ENCODE measurements around the gene TTC3. TPM values are rescaled to one million over a fixed set of nuclear protein-coding genes. Genes with fewer than 3 reads are reported as not detected.

Gene TTC3
- total RNA-seq, 2 donors from 2014 or later = 184 to 273 TPM

- Histone ChIP-seq H3K9ac (ENCODE audit: extremely low read depth, low read length, poor library complexity, severe bottlenecking) (no peak overlapping the region), H3K36me3 (ENCODE audit: control insufficient read depth, insufficient read depth, low read length) (peaks cover 100% of the 10 kb centered on the region), H3K4me3 (ENCODE audit: low read length) (no peak overlapping the region), H3K4me1 (ENCODE audit: control insufficient read depth, insufficient read depth, low read length) (peaks cover 6% of the 10 kb centered on the region), H3K27me3 (ENCODE audit: control insufficient read depth, insufficient read depth, low read length, poor library complexity, severe bottlenecking) (no peaks in the 10 kb centered on the region), H3K9me3 (ENCODE audit: control insufficient read depth, low read length) (no peaks in the 10 kb centered on the region), H3K27ac (ENCODE audit: low read depth, low read length) (no peak overlapping the region)
- no peak for DNase-seq
- no peak overlapping the region for H3K27ac Mint-ChIP-seq
- H3K9me3 Mint-ChIP-seq = no peaks in the 10 kb centered on the region
- peaks cover 84% of the 10 kb centered on the region for H3K36me3 Mint-ChIP-seq (ENCODE audit: low read depth)
- TF ChIP-seq, protein P1, sequence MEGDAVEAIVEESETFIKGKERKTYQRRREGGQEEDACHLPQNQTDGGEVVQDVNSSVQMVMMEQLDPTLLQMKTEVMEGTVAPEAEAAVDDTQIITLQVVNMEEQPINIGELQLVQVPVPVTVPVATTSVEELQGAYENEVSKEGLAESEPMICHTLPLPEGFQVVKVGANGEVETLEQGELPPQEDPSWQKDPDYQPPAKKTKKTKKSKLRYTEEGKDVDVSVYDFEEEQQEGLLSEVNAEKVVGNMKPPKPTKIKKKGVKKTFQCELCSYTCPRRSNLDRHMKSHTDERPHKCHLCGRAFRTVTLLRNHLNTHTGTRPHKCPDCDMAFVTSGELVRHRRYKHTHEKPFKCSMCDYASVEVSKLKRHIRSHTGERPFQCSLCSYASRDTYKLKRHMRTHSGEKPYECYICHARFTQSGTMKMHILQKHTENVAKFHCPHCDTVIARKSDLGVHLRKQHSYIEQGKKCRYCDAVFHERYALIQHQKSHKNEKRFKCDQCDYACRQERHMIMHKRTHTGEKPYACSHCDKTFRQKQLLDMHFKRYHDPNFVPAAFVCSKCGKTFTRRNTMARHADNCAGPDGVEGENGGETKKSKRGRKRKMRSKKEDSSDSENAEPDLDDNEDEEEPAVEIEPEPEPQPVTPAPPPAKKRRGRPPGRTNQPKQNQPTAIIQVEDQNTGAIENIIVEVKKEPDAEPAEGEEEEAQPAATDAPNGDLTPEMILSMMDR (conservative IDR thresholded peaks at IDR 0.05) = no peak
- no peak overlapping the region for H3K4me3 Mint-ChIP-seq
- WGBS, 2 experiments (ENCODE audit: insufficient coverage in 1 of 2, insufficient read length in 1 of 2) = 95 to 100% methylated on average over 10 to 15 of the region's 15 CpGs
- H3K4me1 Mint-ChIP-seq = peaks cover 23% of the 10 kb centered on the region
- no peaks in the 10 kb centered on the region for H3K27me3 Mint-ChIP-seq (ENCODE audit: insufficient read depth)
These were observed 122.6 kb downstream of the TTC3 start for GRCh38 chr21:37195610-37196009.

- Mint-ChIP-seq H3K27ac (no peak overlapping the region), H3K4me1 (peaks cover 26% of the 10 kb centered on the region), H3K9me3 (no peaks in the 10 kb centered on the region), H3K36me3 (ENCODE audit: low read depth) (peaks cover 83% of the 10 kb centered on the region), H3K27me3 (ENCODE audit: insufficient read depth) (no peaks in the 10 kb centered on the region), H3K4me3 (no peak overlapping the region)
- no peak for DNase-seq
- Histone ChIP-seq H3K27me3 (ENCODE audit: control insufficient read depth, insufficient read depth, low read length, poor library complexity, severe bottlenecking) (no peaks in the 10 kb centered on the region), H3K9me3 (ENCODE audit: control insufficient read depth, low read length) (no peaks in the 10 kb centered on the region), H3K9ac (ENCODE audit: extremely low read depth, low read length, poor library complexity, severe bottlenecking) (no peak overlapping the region), H3K4me1 (ENCODE audit: control insufficient read depth, insufficient read depth, low read length) (peaks cover 6% of the 10 kb centered on the region), H3K4me3 (ENCODE audit: low read length) (no peak overlapping the region), H3K36me3 (ENCODE audit: control insufficient read depth, insufficient read depth, low read length) (peaks cover 100% of the 10 kb centered on the region), H3K27ac (ENCODE audit: low read depth, low read length) (no peak overlapping the region)
- 94 to 96% methylated on average over 8 of the region's 8 CpGs for WGBS, 2 experiments (ENCODE audit: insufficient coverage in 1 of 2, insufficient read length in 1 of 2)
- TF ChIP-seq, protein P1 (conservative IDR thresholded peaks at IDR 0.05) = no peak
These were observed 123.8 kb downstream of the TTC3 start for GRCh38 chr21:37196847-37197246.

GRCh38 chr21:37197746-37198145 lies 124.7 kb downstream of the TTC3 start:
- peaks cover 82% of the 10 kb centered on the region for H3K36me3 Mint-ChIP-seq (ENCODE audit: low read depth)

More at GRCh38 chr21:37197746-37198145, 124.7 kb downstream of the TTC3 start:
- Histone ChIP-seq H3K4me3 (ENCODE audit: low read length) (no peak overlapping the region), H3K9me3 (ENCODE audit: control insufficient read depth, low read length) (no peaks in the 10 kb centered on the region), H3K36me3 (ENCODE audit: control insufficient read depth, insufficient read depth, low read length) (peaks cover 100% of the 10 kb centered on the region), H3K4me1 (ENCODE audit: control insufficient read depth, insufficient read depth, low read length) (peaks cover 2% of the 10 kb centered on the region), H3K27ac (ENCODE audit: low read depth, low read length) (no peak overlapping the region), H3K9ac (ENCODE audit: extremely low read depth, low read length, poor library complexity, severe bottlenecking) (no peak overlapping the region), H3K27me3 (ENCODE audit: control insufficient read depth, insufficient read depth, low read length, poor library complexity, severe bottlenecking) (no peaks in the 10 kb centered on the region)
- H3K4me3 Mint-ChIP-seq = no peak overlapping the region
- DNase-seq = no peak
- H3K4me1 Mint-ChIP-seq = peaks cover 24% of the 10 kb centered on the region
- 96% methylated on average over 3 to 4 of the region's 4 CpGs for WGBS, 2 experiments (ENCODE audit: insufficient coverage in 1 of 2, insufficient read length in 1 of 2)
- no peak overlapping the region for H3K27ac Mint-ChIP-seq
- no peaks in the 10 kb centered on the region for H3K27me3 Mint-ChIP-seq (ENCODE audit: insufficient read depth)
- H3K9me3 Mint-ChIP-seq = no peaks in the 10 kb centered on the region
- TF ChIP-seq, protein P1 (conservative IDR thresholded peaks at IDR 0.05) = no peak
